ENCODE measurements around the gene ZNF91. TPM values are rescaled to one million over a fixed set of nuclear protein-coding genes. Genes with fewer than 3 reads are reported as not detected.

ZNF91 gene
- polyA plus RNA-seq, 1 donor from 2014 or later = 77.8 TPM

GRCh38 chr19:23378948-23379347 lies 16.3 kb downstream of the ZNF91 start:
- no peaks in the 10 kb centered on the region for H3K9me2 ChIP-seq (ENCODE audit: insufficient read depth, low read length)
- H3K4me2 ChIP-seq (ENCODE audit: low read length) = no peak overlapping the region
- H3K9ac ChIP-seq (ENCODE audit: low read length) = no peak overlapping the region
- H4K20me1 ChIP-seq (ENCODE audit: insufficient read depth) = no peaks in the 10 kb centered on the region
- TF ChIP-seq SMC3 (conservative IDR thresholded peaks at IDR 0.05; ENCODE audit: poor library complexity) = no peak
- TF ChIP-seq, protein P1, sequence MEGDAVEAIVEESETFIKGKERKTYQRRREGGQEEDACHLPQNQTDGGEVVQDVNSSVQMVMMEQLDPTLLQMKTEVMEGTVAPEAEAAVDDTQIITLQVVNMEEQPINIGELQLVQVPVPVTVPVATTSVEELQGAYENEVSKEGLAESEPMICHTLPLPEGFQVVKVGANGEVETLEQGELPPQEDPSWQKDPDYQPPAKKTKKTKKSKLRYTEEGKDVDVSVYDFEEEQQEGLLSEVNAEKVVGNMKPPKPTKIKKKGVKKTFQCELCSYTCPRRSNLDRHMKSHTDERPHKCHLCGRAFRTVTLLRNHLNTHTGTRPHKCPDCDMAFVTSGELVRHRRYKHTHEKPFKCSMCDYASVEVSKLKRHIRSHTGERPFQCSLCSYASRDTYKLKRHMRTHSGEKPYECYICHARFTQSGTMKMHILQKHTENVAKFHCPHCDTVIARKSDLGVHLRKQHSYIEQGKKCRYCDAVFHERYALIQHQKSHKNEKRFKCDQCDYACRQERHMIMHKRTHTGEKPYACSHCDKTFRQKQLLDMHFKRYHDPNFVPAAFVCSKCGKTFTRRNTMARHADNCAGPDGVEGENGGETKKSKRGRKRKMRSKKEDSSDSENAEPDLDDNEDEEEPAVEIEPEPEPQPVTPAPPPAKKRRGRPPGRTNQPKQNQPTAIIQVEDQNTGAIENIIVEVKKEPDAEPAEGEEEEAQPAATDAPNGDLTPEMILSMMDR (IDR thresholded peaks at IDR 0.05; ENCODE audit: poor library complexity, severe bottlenecking) = no peak
- TF ChIP-seq TAF1 (IDR thresholded peaks at IDR 0.05; ENCODE audit: low read depth) = no peak
- TF ChIP-seq REST (IDR thresholded peaks at IDR 0.05; ENCODE audit: borderline replicate concordance) = no peak
- TF ChIP-seq EZH2 (IDR thresholded peaks at IDR 0.05; ENCODE audit: borderline replicate concordance, insufficient read depth, low read length, poor library complexity, severe bottlenecking) = no peak
- no peak for TF ChIP-seq POLR2AphosphoS5 (IDR thresholded peaks at IDR 0.05)
- no peak for TF ChIP-seq EP300 (conservative IDR thresholded peaks at IDR 0.05; ENCODE audit: poor library complexity, severe bottlenecking)
- TF ChIP-seq MXI1 (conservative IDR thresholded peaks at IDR 0.05; ENCODE audit: poor library complexity, severe bottlenecking) = no peak
- TF ChIP-seq RAD21 (conservative IDR thresholded peaks at IDR 0.05) = no peak
- no peak overlapping the region for H3K27ac ChIP-seq (ENCODE audit: low read length)
- no peak overlapping the region for H2AFZ ChIP-seq (ENCODE audit: low read depth, low read length)
- no peak overlapping the region for H3K4me3 ChIP-seq (ENCODE audit: low read length)
- H3K79me2 ChIP-seq (replicated peaks; ENCODE audit: insufficient read depth, low read length) = peaks cover 86% of the 10 kb centered on the region
- peaks cover 25% of the 10 kb centered on the region for H3K9me3 ChIP-seq (ENCODE audit: low read length)
- H3K27me3 ChIP-seq (ENCODE audit: insufficient read depth, low read depth, low read length) = no peaks in the 10 kb centered on the region
- H3K36me3 ChIP-seq (ENCODE audit: insufficient read depth, low read length) = peaks cover 23% of the 10 kb centered on the region
- H3F3A ChIP-seq (ENCODE audit: insufficient read depth, low read length, poor library complexity, severe bottlenecking) = no peaks in the 10 kb centered on the region

GRCh38 chr19:23377276-23377675 lies 18.0 kb downstream of the ZNF91 start:
- Histone ChIP-seq H4K20me1 (ENCODE audit: insufficient read depth) (no peaks in the 10 kb centered on the region), H3K27ac (ENCODE audit: low read length) (no peak overlapping the region), H3K4me3 (ENCODE audit: low read length) (no peak overlapping the region), H3K9me3 (ENCODE audit: low read length) (peaks cover 21% of the 10 kb centered on the region), H2AFZ (ENCODE audit: low read depth, low read length) (no peak overlapping the region), H3K27me3 (ENCODE audit: insufficient read depth, low read depth, low read length) (no peaks in the 10 kb centered on the region), H3F3A (ENCODE audit: insufficient read depth, low read length, poor library complexity, severe bottlenecking) (no peaks in the 10 kb centered on the region), H3K36me3 (ENCODE audit: insufficient read depth, low read length) (peaks cover 29% of the 10 kb centered on the region), H3K4me2 (ENCODE audit: low read length) (no peak overlapping the region), H3K79me2 (replicated peaks; ENCODE audit: insufficient read depth, low read length) (peaks cover 83% of the 10 kb centered on the region), H3K9me2 (ENCODE audit: insufficient read depth, low read length) (no peaks in the 10 kb centered on the region), H3K9ac (ENCODE audit: low read length) (no peak overlapping the region)
- TF ChIP-seq REST (IDR thresholded peaks at IDR 0.05; ENCODE audit: borderline replicate concordance) = no peak
- TF ChIP-seq, protein P1 (IDR thresholded peaks at IDR 0.05; ENCODE audit: poor library complexity, severe bottlenecking) = no peak
- no peak for TF ChIP-seq TAF1 (IDR thresholded peaks at IDR 0.05; ENCODE audit: low read depth)
- no peak for TF ChIP-seq EP300 (conservative IDR thresholded peaks at IDR 0.05; ENCODE audit: poor library complexity, severe bottlenecking)
- TF ChIP-seq SMC3 (conservative IDR thresholded peaks at IDR 0.05; ENCODE audit: poor library complexity) = no peak
- TF ChIP-seq MXI1 (conservative IDR thresholded peaks at IDR 0.05; ENCODE audit: poor library complexity, severe bottlenecking) = no peak
- TF ChIP-seq EZH2 (IDR thresholded peaks at IDR 0.05; ENCODE audit: borderline replicate concordance, insufficient read depth, low read length, poor library complexity, severe bottlenecking) = no peak
- no peak for TF ChIP-seq RAD21 (conservative IDR thresholded peaks at IDR 0.05)
- no peak for TF ChIP-seq POLR2AphosphoS5 (IDR thresholded peaks at IDR 0.05)
